HL-60 (cell line): ENCODE measurements around the gene ZFYVE9.

Experiments
- CTCF ChIP-seq: IDR thresholded peaks from one replicate; pipeline ENCODE4 v1.5.1; 2011; ENCODE audit warnings: low read length, control low read depth, inconsistent platforms; ENCODE audit not compliant: insufficient read depth
- GABPA ChIP-seq: IDR thresholded peaks from 2 replicates; pipeline ENCODE4 v1.6.1; 2012; ENCODE audit warnings: low read depth
- POLR2AphosphoS5 ChIP-seq: IDR thresholded peaks from 2 replicates; pipeline ENCODE4 v1.6.1; 2012; ENCODE audit warnings: low read depth
- REST ChIP-seq: IDR thresholded peaks from 2 replicates; pipeline ENCODE4 v1.6.1; 2012; ENCODE audit warnings: low read depth; ENCODE audit not compliant: insufficient replicate concordance
- SPI1 ChIP-seq: IDR thresholded peaks from 2 replicates; pipeline ENCODE4 v1.6.1; 2012; ENCODE audit warnings: low read depth, mild to moderate bottlenecking, borderline replicate concordance

GRCh38 chr1:52321061-52321460 lies 179.2 kb downstream of the ZFYVE9 start:
- TF ChIP-seq REST (no peak), CTCF (no peak), POLR2AphosphoS5 (no peak), GABPA (no peak), SPI1 (no peak)
